ENCODE data around the gene VWA7. TPM values are rescaled to one million over a fixed set of nuclear protein-coding genes. Genes with fewer than 3 reads are reported as not detected.

VWA7 gene
- total RNA-seq, 1 experiment from 2014 or later: 2.5 TPM

GRCh38 chr6:31778193-31778592 is 1.1 kb upstream of the VWA7 start:
- Mint-ChIP-seq H3K4me3 (no peak overlapping the region), H3K36me3 (ENCODE audit: insufficient read depth in 1 of 3, low read depth in 3 of 3) (peaks cover 32 to 56% (median 40%) of the 10 kb centered on the region in 3 experiments; a peak in 6 of 7 replicates), H3K4me1 (peaks cover 5 to 10% of the 10 kb centered on the region in 2 experiments; a peak in 3 of 4 replicates), H3K9me3 (no peaks in the 10 kb centered on the region), H3K27me3 (ENCODE audit: low read depth) (no peaks in the 10 kb centered on the region), H3K27ac (no peak overlapping the region; a peak in 2 of 7 replicates)
- H3K9ac ChIP-seq (ENCODE audit: extremely low read depth, insufficient read length, low read length): no peak overlapping the region
- no peak overlapping the region for H3T11ph ChIP-seq (ENCODE audit: low read length)
- H3K4ac ChIP-seq (ENCODE audit: low read depth, low read length): no peak overlapping the region
- no peak overlapping the region for H4K5ac ChIP-seq (ENCODE audit: insufficient read length, low read depth, low read length)
- no peaks in the 10 kb centered on the region for H3K79me2 ChIP-seq (ENCODE audit: insufficient read depth, low read length)
- H3K4me2 ChIP-seq (ENCODE audit: insufficient read depth, insufficient read length, low read length): no peak overlapping the region
- H3K23me2 ChIP-seq (ENCODE audit: insufficient read length, low read depth, low read length, poor library complexity, severe bottlenecking): no peaks in the 10 kb centered on the region
- H3K27me3 ChIP-seq (ENCODE audit: insufficient read depth, low read length): no peaks in the 10 kb centered on the region
- no peaks in the 10 kb centered on the region for H4K20me1 ChIP-seq (ENCODE audit: control insufficient read depth, insufficient read depth, insufficient read length)
- H3K23ac ChIP-seq (ENCODE audit: insufficient read length, low read depth, low read length): no peak overlapping the region
- no peak overlapping the region for H4K8ac ChIP-seq (replicated peaks; ENCODE audit: insufficient read length, low read depth, low read length)
- no peak for DNase-seq
- no peak overlapping the region for H2AK5ac ChIP-seq (ENCODE audit: insufficient read length, low read length)
- H4K91ac ChIP-seq (ENCODE audit: insufficient read length, low read depth, low read length): no peak overlapping the region
- no peaks in the 10 kb centered on the region for H3K79me1 ChIP-seq (ENCODE audit: insufficient read depth, low read depth, low read length, poor library complexity, severe bottlenecking)
- no peak overlapping the region for H3K18ac ChIP-seq (ENCODE audit: insufficient read length, low read depth, low read length)
- no peak overlapping the region for H3K27ac ChIP-seq (ENCODE audit: insufficient read length, low read depth, low read length)
- no peak overlapping the region for H2BK15ac ChIP-seq (ENCODE audit: low read depth, low read length)
- no peak for TF ChIP-seq CTCF (conservative IDR thresholded peaks at IDR 0.05)
- no peak overlapping the region for H2BK120ac ChIP-seq (ENCODE audit: low read depth, low read length, poor library complexity, severe bottlenecking)
- H2BK5ac ChIP-seq (ENCODE audit: insufficient read length, low read length): no peak overlapping the region
- H2AFZ ChIP-seq (ENCODE audit: low read length): no peak overlapping the region
- no peaks in the 10 kb centered on the region for H3K4me1 ChIP-seq (ENCODE audit: insufficient read depth, low read length)
- no peak overlapping the region for H3K56ac ChIP-seq (ENCODE audit: insufficient read length, low read depth, low read length)
- H3K9me3 ChIP-seq (ENCODE audit: control insufficient read depth, low read depth, low read length): no peaks in the 10 kb centered on the region
- H2BK12ac ChIP-seq (ENCODE audit: insufficient read length, low read depth, low read length): no peak overlapping the region
- WGBS (ENCODE audit: extremely low coverage, insufficient read length, low lambda C conversion rate): no CpG with 5 or more reads among the region's 5 CpGs
- H2BK20ac ChIP-seq (ENCODE audit: low read depth, low read length, poor library complexity, severe bottlenecking): no peak overlapping the region
- no peak overlapping the region for H3K14ac ChIP-seq (ENCODE audit: insufficient read depth, low read length)

Data from H9 (cell line).